PC-9 (cell line): ENCODE measurements around the gene PEF1. TPM values are rescaled to one million over a fixed set of nuclear protein-coding genes. Genes with fewer than 3 reads are reported as not detected.
A peak's percentile ranks its signal among the peaks of the same experiment; 100 is the strongest.

Source experiments
- BruUV-seq: library from RNA; stranded (reverse); fragments of 400-500 nt; replicated peaks from 2 replicates; lab custom pipeline; 2021; lab: Mats Ljungman, UMichigan
- CTCF ChIA-PET: fragments of 300-600 bp; sonication (Branson Sonifier 250); formaldehyde crosslinking; loops from one replicate; lab custom pipeline; 2022; ENCODE audit warnings: antibody characterized with exemption; lab: Charles Lee
- POLR2A ChIA-PET: fragments of 300-600 bp; sonication (Branson Sonifier 250); formaldehyde crosslinking; loops from one replicate; lab custom pipeline; 2022; ENCODE audit warnings: antibody characterized with exemption; ENCODE audit not compliant: unreplicated experiment; lab: Charles Lee
- DNase-seq, 2 experiments: peaks; one replicate each; pipeline versions ENCODE4 v3.0.0 to v3.0.0-alpha.2; 2015 to 2022; ENCODE audit warnings: mixed read lengths in 1 of 2
- H2AFZ ChIP-seq: fragments of 200-600 bp; sonication (generic); 2 replicates; pipeline ENCODE4 v1.8.1; 2017; ENCODE audit warnings: antibody characterized with exemption
- H3F3A ChIP-seq: fragments of 200-600 bp; sonication (generic); 2 replicates; pipeline ENCODE4 v1.8.1; 2017; ENCODE audit warnings: antibody characterized with exemption, mild to moderate bottlenecking, low read depth; ENCODE audit not compliant: insufficient read depth
- H3K27ac ChIP-seq: fragments of 200-600 bp; sonication (generic); 2 replicates; pipeline ENCODE4 v1.6.1; 2016; ENCODE audit warnings: mixed run types
- H3K27me3 ChIP-seq: fragments of 200-600 bp; sonication (generic); 2 replicates; pipeline ENCODE4 v1.6.1; 2016; ENCODE audit warnings: low read depth, mixed run types; ENCODE audit not compliant: insufficient read depth
- H3K36me3 ChIP-seq: fragments of 200-600 bp; sonication (generic); 2 replicates; pipeline ENCODE4 v1.6.1; 2016; ENCODE audit warnings: low read depth, mixed run types
- H3K4me1 ChIP-seq: fragments of 200-600 bp; sonication (generic); replicated peaks from 2 replicates; pipeline ENCODE4 v1.6.1; 2016; ENCODE audit warnings: mixed run types; ENCODE audit not compliant: insufficient read depth
- H3K4me2 ChIP-seq: fragments of 200-600 bp; sonication (generic); 2 replicates; pipeline ENCODE4 v1.6.1; 2017; ENCODE audit warnings: mixed run types
- H3K4me3 ChIP-seq: fragments of 200-600 bp; sonication (generic); 2 replicates; pipeline ENCODE4 v1.6.1; 2016; ENCODE audit warnings: mixed run types
- H3K79me2 ChIP-seq: fragments of 200-600 bp; sonication (generic); 2 replicates; pipeline ENCODE4 v1.6.1; 2017; ENCODE audit warnings: low read depth, mixed run types
- H3K9me2 ChIP-seq: fragments of 200-600 bp; sonication (generic); 2 replicates; pipeline ENCODE4 v1.8.1; 2017; ENCODE audit warnings: mild to moderate bottlenecking; ENCODE audit not compliant: insufficient read depth
- H3K9me3 ChIP-seq: fragments of 200-600 bp; sonication (generic); 2 replicates; pipeline ENCODE4 v1.8.1; 2016; ENCODE audit warnings: low read depth; ENCODE audit not compliant: insufficient read depth
- H4K20me1 ChIP-seq: fragments of 200-600 bp; sonication (generic); 2 replicates; pipeline ENCODE4 v1.8.1; 2017; ENCODE audit not compliant: insufficient read depth
- EZH2 ChIP-seq: fragments of 200-600 bp; sonication (generic); IDR thresholded peaks from 2 replicates; pipeline ENCODE4 v1.8.0; 2017; ENCODE audit warnings: antibody characterized with exemption, low read depth
- intact Hi-C: fragments of 100-400 bp; cut with micrococcal nuclease; formaldehyde crosslinking; loops from one replicate; pipeline ENCODE4 v1.10.0; 2022; ENCODE audit not compliant: unreplicated experiment
- total RNA-seq: library from RNA; stranded (reverse); gene quantifications from 2 replicates; pipeline ENCODE4 v1.2.3, GENCODE V29; 2021
- TF ChIP-seq, protein P1 (sequence below): fragments of 200-600 bp; sonication (generic); conservative IDR thresholded peaks from 2 replicates; pipeline ENCODE4 v1.6.1; 2017; ENCODE audit warnings: mixed run types, antibody characterized with exemption, mild to moderate bottlenecking, moderate library complexity

Gene PEF1
- total RNA-seq, 1 experiment from 2014 or later = 40.3 TPM

GRCh38 chr1:31677949-31678348 lies 33.3 kb upstream of the PEF1 start:
- Histone ChIP-seq H3K27me3 (no peaks in the 10 kb centered on the region), H2AFZ (no peak overlapping the region), H3K27ac (no peak overlapping the region), H3K4me3 (no peak overlapping the region), H3K9me2 (no peaks in the 10 kb centered on the region), H3K9me3 (no peaks in the 10 kb centered on the region), H3K79me2 (no peaks in the 10 kb centered on the region), H3K4me2 (no peak overlapping the region), H4K20me1 (no peaks in the 10 kb centered on the region), H3K4me1 (peaks cover 41% of the 10 kb centered on the region), H3K36me3 (no peaks in the 10 kb centered on the region), H3F3A (peaks cover 27% of the 10 kb centered on the region; the same call in 1 of the 2 replicates)
- CTCF ChIA-PET = no interaction called here
- no TSS peak for BruUV-seq
- DNase-seq = no peak
- no peak for TF ChIP-seq EZH2
- TF ChIP-seq, protein P1, sequence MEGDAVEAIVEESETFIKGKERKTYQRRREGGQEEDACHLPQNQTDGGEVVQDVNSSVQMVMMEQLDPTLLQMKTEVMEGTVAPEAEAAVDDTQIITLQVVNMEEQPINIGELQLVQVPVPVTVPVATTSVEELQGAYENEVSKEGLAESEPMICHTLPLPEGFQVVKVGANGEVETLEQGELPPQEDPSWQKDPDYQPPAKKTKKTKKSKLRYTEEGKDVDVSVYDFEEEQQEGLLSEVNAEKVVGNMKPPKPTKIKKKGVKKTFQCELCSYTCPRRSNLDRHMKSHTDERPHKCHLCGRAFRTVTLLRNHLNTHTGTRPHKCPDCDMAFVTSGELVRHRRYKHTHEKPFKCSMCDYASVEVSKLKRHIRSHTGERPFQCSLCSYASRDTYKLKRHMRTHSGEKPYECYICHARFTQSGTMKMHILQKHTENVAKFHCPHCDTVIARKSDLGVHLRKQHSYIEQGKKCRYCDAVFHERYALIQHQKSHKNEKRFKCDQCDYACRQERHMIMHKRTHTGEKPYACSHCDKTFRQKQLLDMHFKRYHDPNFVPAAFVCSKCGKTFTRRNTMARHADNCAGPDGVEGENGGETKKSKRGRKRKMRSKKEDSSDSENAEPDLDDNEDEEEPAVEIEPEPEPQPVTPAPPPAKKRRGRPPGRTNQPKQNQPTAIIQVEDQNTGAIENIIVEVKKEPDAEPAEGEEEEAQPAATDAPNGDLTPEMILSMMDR = no peak
- intact Hi-C loops = no loop called here
- POLR2A ChIA-PET = no interaction called here

DNA sequence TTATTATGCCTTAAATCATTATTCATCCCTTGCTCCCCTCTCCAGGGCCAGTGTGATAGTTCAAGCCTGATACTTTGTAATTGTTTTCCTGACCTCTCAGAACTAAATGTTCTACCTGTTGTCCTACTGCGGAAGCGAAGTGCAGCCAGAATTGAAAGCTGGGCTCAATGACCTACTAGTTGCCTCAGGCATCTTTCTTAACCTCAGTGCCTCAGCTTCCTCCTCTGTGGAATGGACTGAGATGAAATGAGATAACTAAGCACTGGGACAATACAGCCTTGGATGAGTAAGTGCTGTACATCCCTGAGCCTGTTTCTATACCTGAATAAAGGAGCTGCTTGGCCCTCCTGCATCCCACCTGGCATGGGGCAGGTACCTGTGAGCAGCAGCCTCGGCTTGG lies 32.7 kb upstream of the PEF1 start:
- CTCF ChIA-PET = interaction anchor here (0.6 kb wide), 1 partner anchor 537 kb away, joined by 3 read pairs; no protein-coding TSS in a partner anchor

DNA sequence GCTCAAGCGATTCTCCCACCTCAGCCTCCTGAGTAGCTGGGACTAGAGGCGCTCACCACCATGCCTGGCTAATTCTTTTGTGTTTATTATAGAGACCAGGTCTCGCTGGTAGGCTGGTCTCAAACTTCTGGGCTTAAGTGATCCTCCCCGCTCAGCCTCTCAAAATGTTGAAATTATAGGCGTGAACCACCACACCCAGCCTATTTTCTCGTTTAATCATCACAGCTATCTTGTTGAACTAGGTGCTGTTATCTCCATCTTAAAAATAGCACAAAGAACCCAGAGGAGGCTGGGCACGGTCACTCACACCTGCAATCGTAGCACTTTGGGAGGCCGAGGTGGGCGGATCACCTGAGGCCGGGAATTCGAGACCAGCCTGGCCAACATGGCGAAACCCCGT lies 31.1 kb upstream of the PEF1 start:
- peak overlapping the region; percentile 59 for H3K4me2 ChIP-seq
- peak in 1 of 2 experiments; percentile 81 for DNase-seq
- H3K36me3 ChIP-seq = no peaks in the 10 kb centered on the region
- BruUV-seq = no TSS peak
- no peaks in the 10 kb centered on the region for H3K9me3 ChIP-seq
- POLR2A ChIA-PET = interaction anchor here (0.6 to 0.7 kb wide), 3 partner anchors 40 to 107 kb away, joined by 4 to 15 read pairs (median 5); no protein-coding TSS in a partner anchor
- no peaks in the 10 kb centered on the region for H3K27me3 ChIP-seq
- H3K4me3 ChIP-seq = no peak overlapping the region
- intact Hi-C loops = no loop called here
- TF ChIP-seq, protein P1 = no peak
- no peak for TF ChIP-seq EZH2
- H3F3A ChIP-seq = peaks cover 27% of the 10 kb centered on the region; the same call in 1 of the 2 replicates
- H3K4me1 ChIP-seq = peaks cover 43% of the 10 kb centered on the region
- H3K79me2 ChIP-seq = no peaks in the 10 kb centered on the region
- 0 out of 2 replicates have a peak overlapping the region, but pooled peaks have one; percentile 0 for H3K27ac ChIP-seq
- H3K9me2 ChIP-seq = no peaks in the 10 kb centered on the region
- no peak overlapping the region for H2AFZ ChIP-seq
- CTCF ChIA-PET = interaction anchor here (0.7 to 1.0 kb wide), 2 partner anchors 31 to 70 kb away, joined by 3 to 5 read pairs; no protein-coding TSS in a partner anchor
- H4K20me1 ChIP-seq = no peaks in the 10 kb centered on the region

More for the DNA sequence above, 32.7 kb upstream of the PEF1 start:
- H3K79me2 ChIP-seq = no peaks in the 10 kb centered on the region
- DNase-seq = no peak
- no peak overlapping the region for H3K27ac ChIP-seq
- POLR2A ChIA-PET = no interaction called here
- no TSS peak for BruUV-seq
- no peaks in the 10 kb centered on the region for H3K9me2 ChIP-seq
- H3K4me1 ChIP-seq = peaks cover 41% of the 10 kb centered on the region
- H3F3A ChIP-seq = peaks cover 27% of the 10 kb centered on the region; the same call in 1 of the 2 replicates
- TF ChIP-seq, protein P1 = no peak
- no peak for TF ChIP-seq EZH2
- H3K27me3 ChIP-seq = no peaks in the 10 kb centered on the region
- H3K4me3 ChIP-seq = no peak overlapping the region
- no peaks in the 10 kb centered on the region for H4K20me1 ChIP-seq
- no peak overlapping the region for H3K4me2 ChIP-seq
- H3K9me3 ChIP-seq = no peaks in the 10 kb centered on the region
- no peaks in the 10 kb centered on the region for H3K36me3 ChIP-seq
- intact Hi-C loops = no loop called here
- no peak overlapping the region for H2AFZ ChIP-seq
